ENCODE measurements around the gene FOXI3.

The FOXI3 gene

GRCh38 chr2:88452565-88452905, at the start of gene FOXI3:
TSS of gene FOXI3 (minus strand) at chr2:88452693. CDS start at chr2:88452535, 158 bp downstream.
- DNase-seq (ENCODE audit: low read depth, low spot score) = no peak

GRCh38 chr2:88500691-88501090, 48.2 kb upstream of the FOXI3 start:
- H3K27ac ChIP-seq = peak overlapping the region; percentile 90
- DNase-seq (ENCODE audit: low read depth, low spot score) = peak; percentile 73

More at GRCh38 chr2:88452565-88452905, at the start of gene FOXI3:
- no peak within 1 kb of the TSS for H3K27ac ChIP-seq

- DNase-seq (ENCODE audit: low read depth, low spot score) = no peak
- H3K27ac ChIP-seq = no peak overlapping the region
Observed at GRCh38 chr2:88499204-88499603, 46.7 kb upstream of the FOXI3 start.

GRCh38 chr2:88493481-88493880, 41.0 kb upstream of the FOXI3 start:
- H3K27ac ChIP-seq = no peak overlapping the region

GRCh38 chr2:88492002-88492401, 39.5 kb upstream of the FOXI3 start:
- H3K27ac ChIP-seq = peak overlapping the region; percentile 21
- DNase-seq (ENCODE audit: low read depth, low spot score) = no peak

More at GRCh38 chr2:88493481-88493880, 41.0 kb upstream of the FOXI3 start:
- no peak for DNase-seq (ENCODE audit: low read depth, low spot score)

- no peak for DNase-seq (ENCODE audit: low read depth, low spot score)
Observed at GRCh38 chr2:88489181-88489580, 36.7 kb upstream of the FOXI3 start.

GRCh38 chr2:88483200-88483599, 30.7 kb upstream of the FOXI3 start:
- H3K27ac ChIP-seq = no peak overlapping the region
- no peak for DNase-seq (ENCODE audit: low read depth, low spot score)

More at GRCh38 chr2:88489181-88489580, 36.7 kb upstream of the FOXI3 start:
- no peak overlapping the region for H3K27ac ChIP-seq

- DNase-seq (ENCODE audit: low read depth, low spot score) = peak; percentile 66
- no peak overlapping the region for H3K27ac ChIP-seq
Observed at GRCh38 chr2:88481691-88482336, 29.3 kb upstream of the FOXI3 start.

- H3K27ac ChIP-seq = no peak overlapping the region
- no peak for DNase-seq (ENCODE audit: low read depth, low spot score)
Observed at GRCh38 chr2:88472811-88473210, 20.3 kb upstream of the FOXI3 start.

GRCh38 chr2:88471083-88471942, 18.8 kb upstream of the FOXI3 start:
- no peak overlapping the region for H3K27ac ChIP-seq
- no peak for DNase-seq (ENCODE audit: low read depth, low spot score)

GRCh38 chr2:88469202-88470114, 17.0 kb upstream of the FOXI3 start:
- H3K27ac ChIP-seq = no peak overlapping the region
- DNase-seq (ENCODE audit: low read depth, low spot score) = no peak

GRCh38 chr2:88464153-88464552, 11.7 kb upstream of the FOXI3 start:
- H3K27ac ChIP-seq = no peak overlapping the region
- DNase-seq (ENCODE audit: low read depth, low spot score) = no peak

GRCh38 chr2:88458633-88459032, 6.1 kb upstream of the FOXI3 start:
- no peak for DNase-seq (ENCODE audit: low read depth, low spot score)
- H3K27ac ChIP-seq = no peak overlapping the region

- no peak overlapping the region for H3K27ac ChIP-seq
- no peak for DNase-seq (ENCODE audit: low read depth, low spot score)
Observed at GRCh38 chr2:88452980-88453582, 588 bp upstream of the FOXI3 start.

- H3K27ac ChIP-seq = no peak overlapping the region
- DNase-seq (ENCODE audit: low read depth, low spot score) = no peak
Observed at GRCh38 chr2:88451811-88452564, 505 bp downstream of the FOXI3 start.

GRCh38 chr2:88450925-88451810, 1.3 kb downstream of the FOXI3 start:
- H3K27ac ChIP-seq = no peak overlapping the region
- no peak for DNase-seq (ENCODE audit: low read depth, low spot score)

GRCh38 chr2:88450186-88450585, 2.3 kb downstream of the FOXI3 start:
- H3K27ac ChIP-seq = no peak overlapping the region
- no peak for DNase-seq (ENCODE audit: low read depth, low spot score)

GRCh38 chr2:88448248-88448647, 4.2 kb downstream of the FOXI3 start:
- DNase-seq (ENCODE audit: low read depth, low spot score) = no peak

More at GRCh38 chr2:88448248-88448647, 4.2 kb downstream of the FOXI3 start:
- H3K27ac ChIP-seq = no peak overlapping the region
